ENCODE data around the gene MAPK1IP1L. TPM values are rescaled to one million over a fixed set of nuclear protein-coding genes. Genes with fewer than 3 reads are reported as not detected.
A peak's percentile ranks its signal among the peaks of the same experiment; 100 is the strongest.

MAPK1IP1L gene
- total and polyA plus RNA-seq, 4 donors = 25.8 to 87.4 (median 49.1) TPM

DNA sequence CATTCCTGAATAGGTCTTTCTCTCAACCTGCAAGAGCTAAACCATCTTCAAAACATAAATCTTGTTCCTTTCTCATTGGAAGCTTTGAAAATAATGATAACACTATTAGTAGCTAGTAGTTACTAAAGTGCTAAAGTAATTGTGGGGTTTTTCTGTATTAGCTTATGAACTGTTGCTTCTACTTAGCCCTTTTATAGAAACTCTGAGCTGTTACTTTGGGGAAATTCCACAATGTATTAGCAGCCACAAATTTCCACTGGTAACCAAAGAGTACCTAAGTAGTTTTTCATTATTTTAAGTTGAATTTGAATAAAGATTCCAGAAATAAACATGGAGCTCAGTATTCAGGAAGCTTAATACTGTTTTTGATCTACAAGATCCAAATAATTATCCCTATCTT is 6.4 kb upstream of the MAPK1IP1L start:
- DNase-seq = no peak
- peaks cover 4 to 12% (median 6%) of the 10 kb centered on the region in 4 donors for H3K36me3 ChIP-seq (ENCODE audit: control insufficient read depth in 4 of 4, insufficient read depth in 4 of 4, low read length in 4 of 4)
- no peaks in the 10 kb centered on the region for H3K9me3 ChIP-seq (ENCODE audit: control insufficient read depth in 4 of 4, insufficient read depth in 3 of 4, low read length in 3 of 4)
- no peak overlapping the region for H3K27ac ChIP-seq (ENCODE audit: low read depth in 1 of 2, low read length in 1 of 2)
- H3K4me3 ChIP-seq = no peak overlapping the region
- H3K9ac ChIP-seq (ENCODE audit: insufficient read depth in 1 of 2, low read length in 2 of 2) = peak overlapping the region in 1 of 2 donors; percentile 13
- H3K27me3 ChIP-seq (ENCODE audit: control insufficient read depth in 3 of 3, insufficient read depth in 3 of 3, low read length in 2 of 3) = no peaks in the 10 kb centered on the region
- no peak for ATAC-seq (ENCODE audit: insufficient read depth, low FRiP score)
- TF ChIP-seq, protein P1, sequence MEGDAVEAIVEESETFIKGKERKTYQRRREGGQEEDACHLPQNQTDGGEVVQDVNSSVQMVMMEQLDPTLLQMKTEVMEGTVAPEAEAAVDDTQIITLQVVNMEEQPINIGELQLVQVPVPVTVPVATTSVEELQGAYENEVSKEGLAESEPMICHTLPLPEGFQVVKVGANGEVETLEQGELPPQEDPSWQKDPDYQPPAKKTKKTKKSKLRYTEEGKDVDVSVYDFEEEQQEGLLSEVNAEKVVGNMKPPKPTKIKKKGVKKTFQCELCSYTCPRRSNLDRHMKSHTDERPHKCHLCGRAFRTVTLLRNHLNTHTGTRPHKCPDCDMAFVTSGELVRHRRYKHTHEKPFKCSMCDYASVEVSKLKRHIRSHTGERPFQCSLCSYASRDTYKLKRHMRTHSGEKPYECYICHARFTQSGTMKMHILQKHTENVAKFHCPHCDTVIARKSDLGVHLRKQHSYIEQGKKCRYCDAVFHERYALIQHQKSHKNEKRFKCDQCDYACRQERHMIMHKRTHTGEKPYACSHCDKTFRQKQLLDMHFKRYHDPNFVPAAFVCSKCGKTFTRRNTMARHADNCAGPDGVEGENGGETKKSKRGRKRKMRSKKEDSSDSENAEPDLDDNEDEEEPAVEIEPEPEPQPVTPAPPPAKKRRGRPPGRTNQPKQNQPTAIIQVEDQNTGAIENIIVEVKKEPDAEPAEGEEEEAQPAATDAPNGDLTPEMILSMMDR (IDR thresholded peaks at IDR 0.05; ENCODE audit: control extremely low read depth, extremely low read depth) = no peak
- H3K4me1 ChIP-seq (ENCODE audit: control insufficient read depth in 5 of 5, insufficient read depth in 5 of 5, low read length in 5 of 5) = no peaks in the 10 kb centered on the region

DNA sequence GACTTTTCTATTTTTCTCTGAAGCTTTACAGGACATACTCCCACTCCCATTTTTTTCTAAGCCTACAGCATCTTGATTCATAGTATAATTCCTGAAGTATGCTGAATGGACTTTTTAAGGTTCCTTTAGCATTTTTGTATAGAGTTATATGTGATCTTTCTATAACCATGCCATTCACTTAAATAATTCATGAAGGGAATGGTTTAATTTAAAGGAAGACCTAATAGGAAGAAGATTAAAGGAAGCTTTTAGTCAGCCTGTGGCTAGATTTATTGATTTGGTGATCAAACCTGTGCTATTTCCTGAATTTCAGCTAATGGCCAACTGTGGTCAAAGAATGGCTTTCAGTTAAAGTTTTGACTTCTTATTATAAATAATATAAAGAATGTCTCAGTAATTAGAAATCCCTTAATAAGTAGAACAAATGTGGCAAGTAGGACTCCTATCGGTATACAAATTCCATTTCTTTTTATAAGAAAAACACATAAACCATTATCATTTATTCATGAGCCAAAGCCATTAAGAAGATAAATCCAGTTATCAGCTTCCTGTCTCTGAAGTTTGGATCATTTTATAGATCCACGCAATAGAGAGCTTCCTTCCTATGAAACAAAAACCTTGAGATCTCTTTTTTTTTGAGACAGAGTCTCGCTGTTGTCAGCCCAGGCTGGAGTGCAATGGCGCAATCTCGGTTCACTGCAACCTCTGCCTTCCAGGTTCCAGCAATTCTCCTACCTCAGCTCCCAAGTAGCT is 4.0 kb upstream of the MAPK1IP1L start:
- Histone ChIP-seq H3K36me3 (ENCODE audit: control insufficient read depth in 4 of 4, insufficient read depth in 4 of 4, low read length in 4 of 4) (peaks cover 4 to 12% (median 8%) of the 10 kb centered on the region in 4 donors), H3K9ac (ENCODE audit: insufficient read depth in 1 of 2, low read length in 2 of 2) (no peak overlapping the region), H3K27ac (ENCODE audit: low read depth in 1 of 2, low read length in 1 of 2) (no peak overlapping the region), H3K9me3 (ENCODE audit: control insufficient read depth in 4 of 4, insufficient read depth in 3 of 4, low read length in 3 of 4) (no peaks in the 10 kb centered on the region), H3K27me3 (ENCODE audit: control insufficient read depth in 3 of 3, insufficient read depth in 3 of 3, low read length in 2 of 3) (no peaks in the 10 kb centered on the region), H3K4me1 (ENCODE audit: control insufficient read depth in 5 of 5, insufficient read depth in 5 of 5, low read length in 5 of 5) (peaks cover 0 to 7% (median 0%) of the 10 kb centered on the region in 5 donors), H3K4me3 (no peak overlapping the region)
- TF ChIP-seq, protein P1 (IDR thresholded peaks at IDR 0.05; ENCODE audit: control extremely low read depth, extremely low read depth) = no peak
- DNase-seq (no peak), ATAC-seq (ENCODE audit: insufficient read depth, low FRiP score) (no peak)
- WGBS, 2 donors = 70 to 87% methylated on average over 5 of the region's 5 CpGs

DNA sequence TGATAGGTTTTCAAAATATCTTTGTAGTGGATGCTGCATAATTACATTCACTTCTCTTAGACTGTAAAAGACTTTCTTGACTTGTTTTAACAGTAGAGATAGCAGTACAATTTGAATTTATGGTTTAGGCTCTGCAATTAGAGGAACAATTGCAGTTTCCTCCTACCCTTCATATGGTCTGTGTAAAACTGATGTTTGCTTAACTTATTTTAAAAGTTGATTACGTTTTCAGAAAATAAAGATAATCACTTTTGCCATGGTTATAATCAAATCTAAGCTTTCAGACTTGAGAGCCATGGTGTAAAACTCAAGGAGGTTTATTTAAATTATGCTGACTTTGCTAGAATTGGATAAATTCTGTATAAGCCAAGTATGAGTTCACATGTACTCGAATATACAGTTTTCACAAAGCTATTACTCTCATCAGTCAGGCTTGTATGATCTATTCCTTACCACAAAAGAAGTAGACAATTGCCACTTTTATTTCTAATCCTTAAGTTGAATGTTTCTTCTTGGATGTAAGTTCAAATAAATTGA is 2.5 kb upstream of the MAPK1IP1L start:
- Histone ChIP-seq H3K4me1 (ENCODE audit: control insufficient read depth in 5 of 5, insufficient read depth in 5 of 5, low read length in 5 of 5) (peaks cover 0 to 17% (median 10%) of the 10 kb centered on the region in 5 donors), H3K9ac (ENCODE audit: insufficient read depth in 1 of 2, low read length in 2 of 2) (no peak overlapping the region), H3K27ac (ENCODE audit: low read depth in 1 of 2, low read length in 1 of 2) (no peak overlapping the region), H3K27me3 (ENCODE audit: control insufficient read depth in 3 of 3, insufficient read depth in 3 of 3, low read length in 2 of 3) (no peaks in the 10 kb centered on the region), H3K36me3 (ENCODE audit: control insufficient read depth in 4 of 4, insufficient read depth in 4 of 4, low read length in 4 of 4) (peaks cover 1 to 7% (median 3%) of the 10 kb centered on the region in 4 donors), H3K4me3 (no peak overlapping the region), H3K9me3 (ENCODE audit: control insufficient read depth in 4 of 4, insufficient read depth in 3 of 4, low read length in 3 of 4) (no peaks in the 10 kb centered on the region)
- WGBS, 2 donors = 94% methylated on average over 2 of the region's 2 CpGs
- no peak for DNase-seq
- TF ChIP-seq, protein P1 (IDR thresholded peaks at IDR 0.05; ENCODE audit: control extremely low read depth, extremely low read depth) = no peak
- ATAC-seq (ENCODE audit: insufficient read depth, low FRiP score) = no peak

Data from lung (tissue), 12 donors.